ENCODE results near the gene ANKMY2.
"Not testable (repeated sequence)": the region's sequence is repeated elsewhere in the genome, so short reads cannot be mapped to it uniquely, and the experiment has no call there.

The ANKMY2 gene

GRCh38 chr7:16626388-16626787 lies 19.2 kb downstream of the ANKMY2 start:
- no peak for DNase-seq (ENCODE audit: low spot score)

DNA sequence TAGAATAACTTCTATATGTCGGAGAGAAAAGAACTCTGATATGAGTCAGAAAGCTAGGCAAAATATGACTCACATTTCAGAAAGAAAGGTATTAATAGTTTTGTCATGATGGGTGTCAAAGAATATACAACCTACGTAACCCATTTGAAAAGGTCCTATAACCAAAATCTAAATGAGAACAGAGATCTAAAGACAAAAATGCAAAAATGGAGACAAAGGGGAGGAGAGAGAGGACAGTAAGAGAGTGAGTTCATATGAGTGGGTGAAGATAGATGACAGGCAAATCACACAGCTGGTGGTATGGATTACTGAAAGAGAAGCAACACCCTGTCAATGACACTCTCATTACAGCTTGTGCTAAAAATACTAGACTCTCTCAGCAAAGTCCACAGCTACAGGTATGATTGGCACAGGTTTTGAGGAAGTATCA lies 25.6 kb downstream of the ANKMY2 start:
- DNase-seq (ENCODE audit: low spot score): no peak

DNA sequence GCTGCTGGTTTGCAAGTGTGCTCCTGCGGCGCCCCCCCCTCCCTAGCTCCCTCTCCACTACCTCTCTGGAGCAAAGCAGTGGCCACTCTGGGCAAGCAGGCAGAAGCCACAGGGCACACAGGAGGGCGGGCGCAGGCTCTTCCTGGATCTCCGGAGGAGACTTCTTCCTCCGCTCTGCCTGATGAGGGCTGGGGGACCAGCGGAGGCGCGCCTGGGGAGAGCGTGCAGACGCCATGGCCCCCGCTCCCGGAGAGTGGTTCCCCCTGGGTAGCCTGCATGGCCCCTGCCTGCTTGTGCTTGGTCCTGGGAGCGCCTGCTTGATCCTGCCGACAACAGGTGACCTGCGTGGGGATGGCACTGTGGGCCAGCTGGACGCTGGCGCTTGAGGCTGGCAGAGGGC lies 29.0 kb downstream of the ANKMY2 start:
- DNase-seq (ENCODE audit: low spot score): no peak

GRCh38 chr7:16616122-16616521 lies 29.4 kb downstream of the ANKMY2 start:
- DNase-seq (ENCODE audit: low spot score): no peak

GRCh38 chr7:16615228-16615627 lies 30.3 kb downstream of the ANKMY2 start:
- DNase-seq (ENCODE audit: low spot score): no peak

GRCh38 chr7:16611711-16612110 lies 33.8 kb downstream of the ANKMY2 start:
- DNase-seq (ENCODE audit: low spot score): no peak

DNA sequence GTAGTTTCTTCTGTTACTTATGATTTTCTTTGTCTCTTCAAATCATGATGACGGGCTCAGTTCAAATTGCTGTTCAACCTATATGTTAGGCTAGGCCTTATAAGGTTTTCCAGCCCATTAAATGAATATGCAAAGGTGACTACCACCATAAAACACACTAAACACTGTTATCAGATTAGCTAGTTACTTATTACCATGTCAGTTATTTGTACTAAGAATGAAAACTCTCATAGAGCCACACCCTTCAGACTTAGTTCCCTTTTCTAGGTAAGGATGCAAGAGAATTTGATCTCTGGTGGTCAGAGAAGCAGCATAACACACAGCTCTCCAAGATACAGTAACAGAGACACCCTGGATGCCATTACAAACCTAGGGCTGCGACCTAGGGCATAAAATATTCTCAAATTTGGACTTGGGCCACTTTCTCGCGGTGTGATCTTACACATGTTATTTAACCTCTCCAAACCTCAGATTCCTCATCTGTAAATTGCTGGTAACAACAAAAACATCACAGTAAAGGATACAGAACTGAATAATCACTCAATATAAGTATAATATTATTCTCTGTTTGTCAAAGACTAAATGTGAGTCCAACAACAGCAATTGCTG lies 35.6 kb downstream of the ANKMY2 start:
- no peak for DNase-seq (ENCODE audit: low spot score)

DNA sequence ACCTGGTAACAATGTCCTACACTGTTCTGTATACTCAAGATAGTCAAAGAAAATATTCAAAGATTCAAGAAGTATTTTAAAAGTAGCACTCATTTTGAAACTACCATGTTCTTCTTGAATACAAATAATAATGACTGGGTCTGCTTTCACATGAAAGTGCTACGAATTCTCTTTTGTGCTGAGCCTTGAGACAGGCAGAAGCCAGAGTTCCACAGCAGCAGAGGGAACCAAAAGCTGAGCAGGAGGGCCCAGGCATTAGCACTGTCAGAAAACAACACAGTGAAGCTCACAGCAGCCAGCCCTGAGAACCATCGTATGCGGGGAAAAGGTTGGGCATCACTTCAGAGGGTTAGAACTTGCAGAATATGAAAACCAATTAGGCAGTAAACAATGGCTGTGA lies 38.9 kb downstream of the ANKMY2 start:
- no peak for DNase-seq (ENCODE audit: low spot score)

DNA sequence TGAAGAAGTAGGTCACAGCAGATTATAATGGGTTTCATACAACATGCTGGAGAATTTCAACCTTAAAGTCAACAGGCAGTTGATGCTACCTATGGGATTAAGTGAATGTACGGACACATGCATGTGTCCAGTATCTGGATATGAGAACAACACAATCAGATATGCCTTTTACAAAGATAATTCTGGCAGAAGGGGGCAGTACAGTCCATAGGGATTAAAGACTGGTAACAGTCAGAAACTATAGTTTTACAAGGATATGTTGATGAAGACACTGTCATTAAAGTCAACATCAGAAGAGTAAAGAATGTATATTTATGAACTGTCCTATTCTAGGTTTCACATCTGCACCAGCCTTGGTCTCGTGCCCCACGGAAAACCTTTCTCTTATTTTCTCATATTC lies 41.5 kb downstream of the ANKMY2 start:
- DNase-seq (ENCODE audit: low spot score): no peak

- no peak for DNase-seq (ENCODE audit: low spot score)
Measured at GRCh38 chr7:16603633-16604032, 41.9 kb downstream of the ANKMY2 start.

DNA sequence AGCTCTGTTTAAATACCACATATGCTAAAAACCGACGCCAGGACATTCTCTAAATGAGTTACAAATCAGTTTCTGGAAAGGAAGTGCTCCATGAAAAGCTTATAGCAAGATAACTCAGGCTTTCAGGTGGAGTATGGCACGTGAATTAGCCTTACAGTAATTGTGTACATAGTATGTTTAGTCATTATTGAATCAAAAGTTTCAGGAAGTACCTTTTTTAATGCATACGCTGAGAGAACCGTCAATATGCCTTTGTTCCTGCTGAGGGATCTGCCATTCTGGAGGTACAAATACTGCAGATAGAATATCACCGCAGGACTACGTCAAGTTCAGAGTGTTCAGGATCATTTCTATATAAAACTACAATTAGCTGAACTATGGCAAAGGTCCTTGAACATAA lies 45.7 kb downstream of the ANKMY2 start:
- no peak for DNase-seq (ENCODE audit: low spot score)

DNA sequence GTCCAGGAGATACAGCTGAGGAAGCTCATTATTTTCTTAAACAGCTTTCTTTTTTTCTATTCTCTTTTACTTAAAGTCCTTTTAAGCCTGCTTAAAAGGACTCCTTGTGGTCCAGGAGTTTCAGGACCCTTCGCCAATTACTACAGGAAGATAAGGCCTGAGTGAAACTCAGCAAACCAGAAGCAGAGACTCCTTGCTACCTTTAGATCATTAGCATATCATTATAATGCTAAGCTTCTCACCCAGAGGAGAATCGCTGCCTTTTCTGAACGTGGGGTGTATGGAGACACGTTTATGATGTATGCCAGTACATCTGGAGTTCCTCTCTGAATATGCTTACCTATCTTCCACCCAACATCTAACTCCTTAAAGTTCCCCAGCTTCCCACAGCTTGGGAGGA lies 47.5 kb downstream of the ANKMY2 start:
- DNase-seq (ENCODE audit: low spot score): no peak

GRCh38 chr7:16595596-16595995 lies 50.0 kb downstream of the ANKMY2 start:
- DNase-seq (ENCODE audit: low spot score): not testable (repeated sequence)

DNA sequence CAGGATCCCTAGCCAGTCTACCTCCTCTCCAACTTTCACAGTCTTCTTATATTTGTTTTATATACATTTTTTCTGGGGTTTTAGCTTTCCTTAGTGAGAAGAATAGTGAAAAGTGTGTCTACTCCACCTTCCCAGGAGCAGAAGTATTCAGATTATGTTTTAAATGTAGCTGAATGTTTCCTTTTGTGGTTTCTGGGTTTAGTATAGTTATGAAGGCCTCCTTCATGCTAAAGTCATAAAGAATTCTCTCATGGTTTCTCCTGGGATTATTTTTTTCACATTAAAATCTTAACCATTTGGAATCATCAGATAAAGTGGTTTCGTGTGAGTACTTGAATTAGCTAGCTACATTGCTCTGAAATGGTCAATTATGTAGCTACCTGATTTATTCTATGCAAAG lies 50.9 kb downstream of the ANKMY2 start:
- DNase-seq (ENCODE audit: low spot score): no peak

- DNase-seq (ENCODE audit: low spot score): no peak
Measured at GRCh38 chr7:16594061-16594460, 51.5 kb downstream of the ANKMY2 start.

- DNase-seq (ENCODE audit: low spot score): no peak
Measured at GRCh38 chr7:16592395-16592794, 53.2 kb downstream of the ANKMY2 start.

DNA sequence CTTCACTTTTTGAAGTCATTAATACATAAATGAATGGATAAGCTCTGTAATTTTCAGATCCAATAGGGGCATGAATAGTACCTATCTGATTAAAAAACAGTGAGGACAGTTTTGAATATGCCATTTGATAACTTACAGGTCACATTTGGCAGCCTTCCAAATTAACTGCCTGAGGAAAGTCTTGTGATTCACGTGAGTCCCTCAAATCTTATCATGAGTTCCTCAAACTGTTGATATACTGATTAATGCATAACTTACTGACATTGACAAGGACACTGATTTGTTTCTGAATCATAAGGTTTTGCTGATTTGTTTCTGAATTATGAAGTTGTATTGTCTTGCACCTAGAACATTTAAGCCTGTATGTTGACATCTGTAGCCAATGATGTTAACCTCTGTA lies 55.1 kb downstream of the ANKMY2 start:
- DNase-seq (ENCODE audit: low spot score): no peak

DNA sequence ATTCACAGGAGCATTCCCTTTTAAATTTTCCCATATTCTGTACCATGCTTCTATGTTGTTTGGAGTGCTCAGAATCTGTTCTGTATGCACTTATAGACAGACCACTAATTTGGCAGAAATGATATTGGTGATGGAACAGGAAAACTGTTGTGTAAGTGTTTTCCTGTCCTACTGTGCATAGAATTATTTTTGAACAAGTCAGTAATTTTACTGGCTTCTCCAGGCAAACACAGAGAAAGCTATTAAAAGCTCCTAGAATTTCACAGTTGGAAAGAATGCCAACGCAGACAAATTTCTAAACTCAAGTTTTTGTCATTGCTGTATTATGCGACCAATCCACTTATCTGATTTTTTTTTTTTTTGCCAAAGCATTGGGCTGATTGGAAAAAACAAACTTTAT lies 55.7 kb downstream of the ANKMY2 start:
- no peak for DNase-seq (ENCODE audit: low spot score)

GRCh38 chr7:16587790-16588189 lies 57.8 kb downstream of the ANKMY2 start:
- no peak for DNase-seq (ENCODE audit: low spot score)

DNA sequence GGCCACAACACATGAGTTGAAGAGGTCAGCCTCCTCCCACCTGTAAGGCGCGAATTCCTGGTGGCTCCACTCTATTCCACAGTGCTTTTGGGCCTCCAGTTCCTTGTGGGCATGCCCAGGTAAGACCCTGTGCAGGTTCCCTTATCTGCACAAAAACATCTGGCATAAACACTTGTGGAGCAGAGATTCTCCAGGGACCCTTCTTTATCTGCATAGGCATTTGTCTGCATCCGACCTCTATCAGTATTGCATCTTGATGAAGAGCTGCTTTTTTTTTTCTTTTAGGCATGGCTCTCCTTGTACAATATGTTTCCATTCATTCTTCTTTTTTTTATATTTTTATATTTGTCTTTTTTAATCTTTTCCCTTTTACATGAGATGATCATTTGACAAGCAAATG lies 58.4 kb downstream of the ANKMY2 start:
- DNase-seq (ENCODE audit: low spot score): no peak

- no peak for DNase-seq (ENCODE audit: low spot score)
Measured at GRCh38 chr7:16586081-16586874, 59.3 kb downstream of the ANKMY2 start.

DNA sequence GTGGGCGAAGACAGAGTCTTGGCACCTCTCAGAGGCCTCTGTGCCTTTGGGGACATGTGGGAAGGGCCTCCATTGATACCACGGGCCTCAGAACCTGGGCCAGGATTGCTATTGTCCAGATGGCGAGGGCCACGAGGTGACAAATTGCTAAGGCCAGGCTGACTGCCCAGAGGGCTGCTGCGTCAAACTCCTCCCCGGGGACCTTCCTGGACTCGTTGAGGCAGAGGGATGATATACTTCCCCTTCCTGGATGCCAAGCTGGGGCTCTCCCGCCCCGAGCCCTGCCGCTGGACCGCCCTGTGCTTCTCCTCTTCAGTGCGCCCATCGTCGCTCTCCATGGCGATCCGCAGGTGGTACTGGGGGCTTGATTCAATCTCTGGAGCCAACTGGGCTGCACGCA lies 60.0 kb downstream of the ANKMY2 start:
- DNase-seq (ENCODE audit: low spot score): no peak

- no peak for DNase-seq (ENCODE audit: low spot score)
Measured at GRCh38 chr7:16583834-16584233, 61.7 kb downstream of the ANKMY2 start.

- DNase-seq (ENCODE audit: low spot score): no peak
Measured at GRCh38 chr7:16581286-16581685, 64.3 kb downstream of the ANKMY2 start.

All from CD4-positive, alpha-beta T cell treated with Interleukin-15 for 4 hours (primary cell).